ENCODE results near the gene OPRL1. TPM values are rescaled to one million over a fixed set of nuclear protein-coding genes. Genes with fewer than 3 reads are reported as not detected.

The OPRL1 gene
- total RNA-seq, 1 experiment from 2014 or later, result 0.33 TPM

DNA sequence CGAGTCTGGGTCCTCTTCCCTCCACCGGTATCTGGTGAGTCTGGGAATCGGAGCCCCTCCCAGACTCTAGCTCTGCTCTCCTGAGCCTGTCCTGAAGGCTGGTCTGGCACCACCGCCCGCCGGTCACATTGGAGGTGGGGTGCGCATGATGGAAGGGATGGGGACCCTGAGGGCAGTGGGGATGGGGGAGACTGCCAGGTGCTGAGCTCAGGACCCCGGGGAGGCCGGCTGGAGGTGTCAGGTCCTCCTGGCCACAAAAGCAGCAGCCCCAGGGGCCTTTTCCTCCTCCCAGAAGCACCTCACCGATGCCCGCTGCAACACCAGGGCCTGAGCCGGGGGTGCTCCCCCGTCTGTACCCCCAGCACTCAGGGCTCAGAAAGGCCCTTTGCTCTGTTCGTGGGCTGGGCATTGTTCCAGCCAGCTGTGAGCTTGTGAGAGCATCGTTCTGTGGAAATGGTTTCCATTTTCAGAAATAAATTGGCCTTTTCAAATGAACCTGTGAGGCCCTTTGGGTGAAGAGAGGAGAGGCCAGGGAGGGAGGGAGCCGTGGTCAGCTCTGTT is 30.0 kb downstream of the OPRL1 start:
- TF ChIP-seq CTCF (IDR thresholded peaks at IDR 0.05; ENCODE audit: unreplicated experiment), result no peak
- BruUV-seq (replicated peaks), result no TSS peak
- CTCF ChIA-PET, result no interaction called here
- no peak overlapping the region for H3K27ac Mint-ChIP-seq (ENCODE audit: unreplicated experiment)
- H3K4me3 Mint-ChIP-seq (ENCODE audit: low read depth, unreplicated experiment), result no peak overlapping the region
- no peaks in the 10 kb centered on the region for H3K4me1 Mint-ChIP-seq (ENCODE audit: low read depth, unreplicated experiment)
- DNase-seq, result no peak
- H3K27me3 Mint-ChIP-seq (ENCODE audit: unreplicated experiment), result peaks cover 94% of the 10 kb centered on the region
- H3K36me3 Mint-ChIP-seq (ENCODE audit: insufficient read depth, unreplicated experiment), result peaks cover 5% of the 10 kb centered on the region
- H3K9me3 Mint-ChIP-seq (ENCODE audit: low read depth, unreplicated experiment), result no peaks in the 10 kb centered on the region
- intact Hi-C loops (cut with micrococcal nuclease; ENCODE audit: unreplicated experiment), result no loop called here

- Mint-ChIP-seq H3K27ac (ENCODE audit: unreplicated experiment) (no peak overlapping the region), H3K27me3 (ENCODE audit: unreplicated experiment) (peaks cover 94% of the 10 kb centered on the region), H3K9me3 (ENCODE audit: low read depth, unreplicated experiment) (no peaks in the 10 kb centered on the region), H3K4me3 (ENCODE audit: low read depth, unreplicated experiment) (no peak overlapping the region), H3K4me1 (ENCODE audit: low read depth, unreplicated experiment) (no peaks in the 10 kb centered on the region), H3K36me3 (ENCODE audit: insufficient read depth, unreplicated experiment) (peaks cover 5% of the 10 kb centered on the region)
- CTCF ChIA-PET, result interaction anchor here (0.6 kb wide), 1 partner anchor 504 kb away, joined by 5 read pairs; no protein-coding TSS in a partner anchor
- intact Hi-C loops (cut with micrococcal nuclease; ENCODE audit: unreplicated experiment), result no loop called here
- TF ChIP-seq CTCF (IDR thresholded peaks at IDR 0.05; ENCODE audit: unreplicated experiment), result no peak
- DNase-seq, result no peak
- no TSS peak for BruUV-seq (replicated peaks)
Observed at GRCh38 chr20:64110411-64111068, 30.7 kb downstream of the OPRL1 start.

DNA sequence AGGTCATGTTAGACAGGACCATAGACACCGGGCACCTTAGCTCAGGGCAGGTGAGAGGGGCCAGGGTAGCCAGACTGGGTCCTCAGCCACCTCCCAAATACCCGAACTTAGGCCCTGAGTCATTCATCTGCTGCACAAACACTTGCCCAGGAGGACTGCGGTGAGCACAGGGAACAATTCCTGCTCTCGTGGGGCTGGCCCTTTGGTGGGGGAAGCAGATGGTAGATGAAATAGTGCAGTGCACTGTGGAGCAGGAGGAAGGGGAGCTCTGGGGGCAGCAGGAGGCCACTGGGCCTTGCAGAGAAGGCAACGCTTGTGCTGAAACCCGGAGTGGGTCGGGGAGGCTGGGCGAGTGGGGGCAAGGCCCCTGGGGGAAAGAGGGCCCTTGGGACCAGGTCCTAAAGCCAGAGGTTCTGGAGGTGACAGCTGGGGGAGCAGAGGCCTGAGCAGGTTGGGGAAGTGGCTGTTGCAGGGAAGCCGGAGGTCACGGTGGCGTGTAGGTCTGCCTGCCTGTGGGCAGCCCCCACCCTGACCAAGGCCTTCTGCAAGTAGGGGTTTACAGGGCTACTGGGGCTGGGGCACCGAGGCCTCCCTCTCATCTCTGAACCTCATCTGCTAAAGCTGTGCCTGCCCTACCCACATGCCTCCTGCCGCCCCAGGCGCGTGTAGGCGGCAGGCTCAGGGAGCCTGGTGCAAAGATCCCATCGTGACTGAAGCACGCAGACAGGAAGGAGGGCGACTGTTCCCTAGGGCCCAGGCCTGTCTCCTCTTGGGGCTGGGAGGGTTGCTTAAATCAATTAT is 32.2 kb downstream of the OPRL1 start:
- intact Hi-C loops (cut with micrococcal nuclease; ENCODE audit: unreplicated experiment), result no loop called here
- no peak for TF ChIP-seq CTCF (IDR thresholded peaks at IDR 0.05; ENCODE audit: unreplicated experiment)
- DNase-seq, result peak; percentile 7
- no peak overlapping the region for H3K27ac Mint-ChIP-seq (ENCODE audit: unreplicated experiment)
- no peaks in the 10 kb centered on the region for H3K4me1 Mint-ChIP-seq (ENCODE audit: low read depth, unreplicated experiment)
- no peak overlapping the region for H3K4me3 Mint-ChIP-seq (ENCODE audit: low read depth, unreplicated experiment)
- H3K27me3 Mint-ChIP-seq (ENCODE audit: unreplicated experiment), result peaks cover 94% of the 10 kb centered on the region
- H3K36me3 Mint-ChIP-seq (ENCODE audit: insufficient read depth, unreplicated experiment), result no peaks in the 10 kb centered on the region
- BruUV-seq (replicated peaks), result no TSS peak
- CTCF ChIA-PET, result interaction anchor here (0.5 kb wide), 1 partner anchor 67 kb away, joined by 3 read pairs; no protein-coding TSS in a partner anchor
- H3K9me3 Mint-ChIP-seq (ENCODE audit: low read depth, unreplicated experiment), result no peaks in the 10 kb centered on the region

- H3K27me3 Mint-ChIP-seq (ENCODE audit: unreplicated experiment), result peaks cover 88% of the 10 kb centered on the region
- no peaks in the 10 kb centered on the region for H3K9me3 Mint-ChIP-seq (ENCODE audit: low read depth, unreplicated experiment)
Observed at GRCh38 chr20:64112691-64113443, 33.0 kb downstream of the OPRL1 start.

More at GRCh38 chr20:64112691-64113443, 33.0 kb downstream of the OPRL1 start:
- CTCF ChIA-PET, result no interaction called here
- no peak for DNase-seq
- BruUV-seq (replicated peaks), result no TSS peak
- no peaks in the 10 kb centered on the region for H3K4me1 Mint-ChIP-seq (ENCODE audit: low read depth, unreplicated experiment)
- H3K4me3 Mint-ChIP-seq (ENCODE audit: low read depth, unreplicated experiment), result no peak overlapping the region
- intact Hi-C loops (cut with micrococcal nuclease; ENCODE audit: unreplicated experiment), result no loop called here
- H3K36me3 Mint-ChIP-seq (ENCODE audit: insufficient read depth, unreplicated experiment), result no peaks in the 10 kb centered on the region
- TF ChIP-seq CTCF (IDR thresholded peaks at IDR 0.05; ENCODE audit: unreplicated experiment), result no peak
- no peak overlapping the region for H3K27ac Mint-ChIP-seq (ENCODE audit: unreplicated experiment)
